Activated CD4-positive, alpha-beta T cell treated with anti-CD3 and anti-CD28 coated beads for 48 hours (primary cell): Measurements from ENCODE around the gene IL1R2.
A peak's percentile ranks its signal among the peaks of the same experiment; 100 is the strongest.
"Not testable (repeated sequence)": the region's sequence is repeated elsewhere in the genome, so short reads cannot be mapped to it uniquely, and the experiment has no call there.

Source experiments
- DNase-seq: peaks from one replicate; pipeline ENCODE4 v3.0.0-alpha.2; 2020

Gene IL1R2

GRCh38 chr2:102063941-102064678 lies 72.3 kb downstream of the IL1R2 start:
- DNase-seq, result peak; percentile 70

DNA sequence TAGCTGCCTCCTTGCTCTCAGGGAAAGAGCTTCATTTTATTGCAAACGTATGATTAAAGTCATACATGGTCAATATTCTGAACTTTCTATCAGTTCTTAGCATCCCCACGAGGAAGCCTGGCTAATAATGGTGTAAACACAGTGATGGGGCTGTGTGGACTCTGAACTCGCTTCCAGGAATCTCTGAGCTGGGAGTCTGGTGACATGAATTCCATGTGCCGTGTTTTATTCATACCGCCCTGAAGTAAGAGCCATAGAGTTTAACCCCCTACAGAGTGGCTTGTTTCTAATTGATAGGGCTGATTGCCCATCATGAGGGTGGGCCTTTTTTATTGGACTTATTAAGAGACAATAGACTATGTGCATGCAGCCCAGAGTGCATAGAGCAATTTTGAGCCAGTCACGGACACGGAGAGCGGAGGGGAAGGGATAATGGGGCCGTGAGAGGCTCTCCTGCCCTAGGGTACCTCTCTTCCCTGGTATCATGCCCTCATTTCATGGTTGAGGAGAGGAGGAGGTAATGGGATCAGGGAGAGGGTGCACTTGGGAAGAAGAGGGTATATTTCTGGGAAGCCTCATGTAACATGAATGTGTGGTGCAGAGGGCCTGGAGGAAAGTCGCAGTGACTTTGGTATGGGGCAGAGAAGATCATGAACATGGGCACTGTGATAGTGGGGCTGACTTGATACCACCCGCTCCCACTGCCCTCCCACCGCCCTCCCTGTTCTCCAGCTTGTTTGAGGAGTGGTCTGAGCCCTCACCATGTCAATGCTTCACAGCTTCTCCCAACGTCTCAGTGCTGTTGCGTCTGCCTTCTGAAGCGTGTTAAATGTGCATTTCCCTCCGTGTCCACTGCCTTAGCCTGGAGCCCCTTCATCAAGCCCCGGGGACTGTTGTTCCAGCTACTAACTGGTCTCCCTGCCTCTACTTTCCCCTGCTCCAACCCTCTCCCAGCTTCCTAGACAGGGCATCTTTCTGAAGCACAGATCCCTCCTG lies 73.2 kb downstream of the IL1R2 start:
- no peak for DNase-seq

GRCh38 chr2:102065675-102066252 lies 74.0 kb downstream of the IL1R2 start:
- peak; percentile 32 for DNase-seq

DNA sequence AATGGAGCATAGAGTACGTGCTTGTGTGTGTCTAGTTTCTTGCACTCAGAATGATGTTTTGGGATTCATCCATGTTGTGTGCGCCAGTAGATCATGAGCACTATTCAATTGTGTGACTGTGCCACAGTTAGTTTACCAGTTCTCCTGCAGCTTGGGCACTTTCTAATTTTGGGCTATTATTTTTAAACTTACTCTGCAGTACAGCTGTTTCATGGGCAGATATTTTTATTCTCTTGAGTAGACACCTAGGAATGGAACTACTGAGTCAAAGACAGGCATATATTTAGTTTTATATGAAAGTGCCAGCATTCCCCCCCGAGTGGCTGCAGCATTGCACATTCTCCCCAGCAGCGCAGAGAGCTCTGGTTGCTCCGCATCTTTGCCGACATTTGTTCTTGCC lies 74.8 kb downstream of the IL1R2 start:
- DNase-seq, result no peak

- DNase-seq, result not testable (repeated sequence)
Observed at GRCh38 chr2:102068126-102068525, 76.4 kb downstream of the IL1R2 start.

DNA sequence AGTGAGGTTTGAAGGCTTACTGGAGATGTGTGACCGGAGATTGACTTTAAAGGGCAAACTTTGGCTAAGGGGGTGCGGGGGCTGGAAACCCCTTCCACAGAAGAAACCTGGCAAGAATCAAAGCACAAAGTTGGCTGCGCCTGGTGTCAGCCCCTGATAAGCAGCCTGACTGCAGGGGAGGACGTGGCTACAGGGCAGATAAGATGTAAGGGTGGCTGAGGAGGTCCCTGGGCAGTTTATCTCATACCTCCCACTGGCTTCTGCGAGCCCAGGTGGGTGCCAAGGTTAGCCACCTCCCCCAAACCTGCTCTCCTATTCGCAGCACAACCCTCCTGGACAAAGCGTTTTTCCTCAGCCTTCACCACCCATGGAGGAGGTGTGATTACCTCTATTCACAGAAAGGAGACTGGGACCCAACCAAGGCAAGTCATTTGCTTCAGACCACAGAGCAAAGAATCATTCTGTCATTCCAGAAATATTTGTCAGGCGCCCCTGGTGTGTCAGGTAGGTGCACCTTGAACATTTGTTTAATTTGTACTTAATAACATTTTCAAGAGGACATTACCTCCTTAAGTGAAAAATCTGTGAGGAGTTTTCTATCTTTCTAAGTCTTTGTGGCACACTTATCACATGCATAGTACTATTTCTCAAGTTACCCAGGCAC lies 77.7 kb downstream of the IL1R2 start:
- no peak for DNase-seq

DNA sequence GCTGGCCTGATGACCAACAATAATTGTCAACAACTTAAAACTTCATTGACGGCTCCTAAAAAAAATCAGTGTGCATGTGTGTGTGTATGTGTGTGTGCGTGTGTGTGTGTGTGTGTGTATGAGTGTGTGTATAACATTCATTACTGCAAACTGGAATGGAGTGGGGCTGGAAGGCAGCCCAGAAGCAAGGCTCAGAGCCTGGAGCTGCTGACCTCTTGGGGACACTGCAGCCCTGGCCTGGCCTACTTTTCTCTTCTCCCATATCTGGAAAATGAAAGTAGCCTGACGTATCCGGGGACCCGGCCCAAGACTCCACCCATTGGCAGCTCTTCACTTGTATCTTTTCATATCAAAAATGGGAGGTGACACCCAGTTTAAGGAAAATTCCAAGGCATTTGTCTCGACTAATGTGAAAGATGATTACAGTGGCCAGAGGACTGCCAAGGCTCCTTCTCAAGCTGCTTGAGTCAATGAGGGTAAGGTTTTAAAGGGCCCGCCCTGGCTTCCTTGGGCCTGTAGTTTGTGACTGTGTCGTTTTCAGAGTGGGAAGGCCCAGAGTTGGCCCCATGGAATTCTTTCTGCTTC lies 78.4 kb downstream of the IL1R2 start:
- DNase-seq, result no peak

DNA sequence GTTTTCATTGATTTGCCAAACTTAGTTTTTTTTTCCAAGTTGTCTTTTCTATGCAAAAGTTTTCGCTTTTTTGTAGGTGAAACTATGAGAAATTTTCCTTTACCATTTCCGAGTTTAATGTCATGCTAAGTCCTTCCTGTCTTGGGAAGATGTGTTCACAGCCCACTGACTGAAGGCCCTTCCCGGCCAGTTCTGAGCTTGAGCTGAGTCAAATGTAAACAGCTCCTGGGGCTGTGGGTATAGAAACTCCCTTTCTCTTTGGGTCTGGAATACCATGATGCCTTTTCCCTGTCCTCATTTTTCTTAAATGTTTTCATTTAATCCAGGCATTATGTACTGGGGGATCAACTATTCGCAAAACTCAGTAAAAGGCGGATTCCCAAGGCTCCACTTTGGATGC lies 81.0 kb downstream of the IL1R2 start:
- no peak for DNase-seq

DNA sequence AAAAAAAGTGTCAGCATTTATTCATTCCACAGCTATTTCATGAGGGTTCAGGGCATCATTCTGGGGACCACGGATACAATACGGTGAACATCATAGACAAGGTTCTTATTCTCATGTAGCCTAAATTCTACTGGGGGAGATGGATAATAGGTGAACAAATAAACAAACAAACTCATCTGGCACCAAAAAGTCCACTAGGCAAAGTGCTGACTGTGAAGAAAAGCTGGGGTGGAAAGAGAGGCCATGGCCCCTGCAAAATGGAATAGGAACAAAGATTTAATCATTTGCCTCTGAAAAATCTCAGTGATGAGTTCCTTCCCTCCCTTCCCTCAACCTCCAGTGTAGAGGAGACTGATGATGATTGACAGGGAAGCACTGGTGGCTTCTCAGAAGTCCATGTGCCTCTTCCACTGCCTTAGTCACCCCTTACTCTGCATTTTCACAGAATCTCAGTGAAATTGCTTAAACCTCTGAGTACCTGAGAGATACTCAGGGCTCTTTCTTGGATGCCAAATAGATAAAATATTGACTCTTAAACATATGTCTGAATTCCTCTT lies 81.5 kb downstream of the IL1R2 start:
- DNase-seq, result no peak

DNA sequence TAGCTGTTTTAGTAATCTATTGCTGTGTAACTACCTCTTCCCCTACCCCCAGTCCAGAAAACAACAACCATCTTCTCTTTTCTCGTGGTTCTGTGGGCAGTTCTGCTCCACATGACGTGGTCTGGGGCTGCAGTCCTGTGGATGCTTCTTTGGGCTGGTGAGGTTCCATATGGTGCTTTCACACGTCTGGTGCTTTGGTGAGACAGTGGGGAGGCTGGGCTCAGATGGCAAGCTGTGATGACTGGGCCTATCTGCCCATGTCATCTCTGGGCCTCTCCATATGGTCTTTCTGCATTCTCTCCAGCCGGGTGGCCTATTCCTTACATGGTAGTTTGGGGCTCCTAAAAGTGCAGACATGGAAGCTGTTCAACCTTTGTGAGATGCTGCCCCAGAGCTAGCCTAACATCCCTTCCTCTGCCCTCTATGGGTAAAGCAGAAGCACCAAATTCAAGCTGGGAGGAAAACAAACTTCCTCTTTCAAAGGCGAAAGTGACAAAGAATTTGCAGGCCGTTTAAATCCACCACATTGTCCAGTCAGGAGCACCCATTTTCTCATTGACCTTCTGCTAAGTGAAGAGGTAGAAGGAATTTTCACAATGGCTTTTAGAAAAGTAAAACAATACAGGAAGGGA lies 82.5 kb downstream of the IL1R2 start:
- DNase-seq, result no peak

DNA sequence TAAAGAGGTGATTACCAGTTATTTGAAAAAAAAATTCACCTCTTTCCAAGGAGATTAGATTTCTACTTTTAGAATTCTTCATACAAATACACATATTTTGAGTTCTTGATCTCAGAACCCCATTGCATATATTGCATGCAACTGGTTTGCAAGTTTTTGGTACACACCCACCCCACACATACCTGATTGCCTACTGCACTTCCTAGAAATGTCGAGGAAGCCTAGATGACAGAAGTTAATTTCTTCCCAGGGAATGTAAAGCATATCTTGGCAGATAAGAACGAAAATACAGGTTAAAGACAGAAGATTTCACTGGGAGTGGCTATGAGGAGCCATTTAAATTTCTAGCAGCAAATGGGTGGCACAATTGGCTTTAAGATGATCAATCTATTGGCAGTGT lies 83.7 kb downstream of the IL1R2 start:
- no peak for DNase-seq

GRCh38 chr2:102076512-102076911 lies 84.8 kb downstream of the IL1R2 start:
- no peak for DNase-seq
